ENCODE measurements around the gene GALNT12.

The GALNT12 gene

DNA sequence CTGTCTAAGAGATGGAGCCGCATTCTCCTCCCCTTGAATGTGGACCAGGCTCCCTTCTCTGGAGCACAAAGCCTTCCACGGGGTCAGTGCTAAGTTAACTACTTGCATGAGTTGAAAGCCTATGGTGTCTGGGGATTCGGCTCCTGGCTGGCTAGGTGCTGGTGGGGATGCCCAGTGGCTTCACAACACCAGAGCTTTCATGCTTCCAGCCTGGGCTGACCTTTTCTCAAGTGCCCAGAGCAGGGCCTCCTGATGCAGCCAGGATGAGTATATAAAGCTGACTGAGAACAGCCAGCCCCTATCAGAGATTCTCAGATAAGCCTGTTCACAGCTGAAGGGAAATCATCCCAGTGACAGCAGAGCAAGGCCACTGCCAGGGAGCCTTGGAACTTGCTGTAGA is 11.8 kb downstream of the GALNT12 start:
- TF ChIP-seq CTCF (conservative IDR thresholded peaks at IDR 0.05; ENCODE audit: low read depth, low read length), result no peak
- no peak overlapping the region for H3K4me3 ChIP-seq (IDR thresholded peaks at IDR 0.05; ENCODE audit: insufficient read depth, low read depth, low read length)
- H3K79me2 ChIP-seq (ENCODE audit: insufficient read depth, low read depth), result no peaks in the 10 kb centered on the region
- H3K36me3 ChIP-seq (ENCODE audit: insufficient read depth), result no peaks in the 10 kb centered on the region
- no peaks in the 10 kb centered on the region for H3K27me3 ChIP-seq (ENCODE audit: insufficient read depth, low read depth)
- no peak overlapping the region for H3K4me2 ChIP-seq
- no peak overlapping the region for H3K27ac ChIP-seq
- no peaks in the 10 kb centered on the region for H4K20me1 ChIP-seq (ENCODE audit: insufficient read depth)
- no peak overlapping the region for H2AFZ ChIP-seq (ENCODE audit: low read depth)
- H3K4me1 ChIP-seq (ENCODE audit: low read depth, poor library complexity, severe bottlenecking), result no peaks in the 10 kb centered on the region
- H3K9ac ChIP-seq, result no peak overlapping the region

- H3K4me2 ChIP-seq, result no peak overlapping the region
- H3K36me3 ChIP-seq (ENCODE audit: insufficient read depth), result no peaks in the 10 kb centered on the region
- TF ChIP-seq CTCF (conservative IDR thresholded peaks at IDR 0.05; ENCODE audit: low read depth, low read length), result no peak
- no peak overlapping the region for H3K4me3 ChIP-seq (IDR thresholded peaks at IDR 0.05; ENCODE audit: insufficient read depth, low read depth, low read length)
- H3K9ac ChIP-seq, result no peak overlapping the region
- no peaks in the 10 kb centered on the region for H3K4me1 ChIP-seq (ENCODE audit: low read depth, poor library complexity, severe bottlenecking)
- H3K27me3 ChIP-seq (ENCODE audit: insufficient read depth, low read depth), result no peaks in the 10 kb centered on the region
- H2AFZ ChIP-seq (ENCODE audit: low read depth), result no peak overlapping the region
- no peaks in the 10 kb centered on the region for H3K79me2 ChIP-seq (ENCODE audit: insufficient read depth, low read depth)
- no peaks in the 10 kb centered on the region for H4K20me1 ChIP-seq (ENCODE audit: insufficient read depth)
- no peak overlapping the region for H3K27ac ChIP-seq
Measured at GRCh38 chr9:98821831-98822230, 14.4 kb downstream of the GALNT12 start.

GRCh38 chr9:98822661-98823060 is 15.2 kb downstream of the GALNT12 start:
- Histone ChIP-seq H3K4me2 (no peak overlapping the region), H2AFZ (ENCODE audit: low read depth) (no peak overlapping the region)

GRCh38 chr9:98823666-98824334 is 16.3 kb downstream of the GALNT12 start:
- Histone ChIP-seq H3K4me3 (IDR thresholded peaks at IDR 0.05; ENCODE audit: insufficient read depth, low read depth, low read length) (no peak overlapping the region), H3K27me3 (ENCODE audit: insufficient read depth, low read depth) (no peaks in the 10 kb centered on the region), H3K4me1 (ENCODE audit: low read depth, poor library complexity, severe bottlenecking) (no peaks in the 10 kb centered on the region), H3K36me3 (ENCODE audit: insufficient read depth) (no peaks in the 10 kb centered on the region), H4K20me1 (ENCODE audit: insufficient read depth) (no peaks in the 10 kb centered on the region), H3K4me2 (no peak overlapping the region), H3K79me2 (ENCODE audit: insufficient read depth, low read depth) (no peaks in the 10 kb centered on the region), H3K27ac (no peak overlapping the region), H2AFZ (ENCODE audit: low read depth) (no peak overlapping the region), H3K9ac (no peak overlapping the region)
- no peak for TF ChIP-seq CTCF (conservative IDR thresholded peaks at IDR 0.05; ENCODE audit: low read depth, low read length)

More at GRCh38 chr9:98822661-98823060, 15.2 kb downstream of the GALNT12 start:
- no peak overlapping the region for H3K9ac ChIP-seq
- H3K27me3 ChIP-seq (ENCODE audit: insufficient read depth, low read depth), result no peaks in the 10 kb centered on the region
- H3K4me3 ChIP-seq (IDR thresholded peaks at IDR 0.05; ENCODE audit: insufficient read depth, low read depth, low read length), result no peak overlapping the region
- H3K36me3 ChIP-seq (ENCODE audit: insufficient read depth), result no peaks in the 10 kb centered on the region
- H3K27ac ChIP-seq, result no peak overlapping the region
- no peak for TF ChIP-seq CTCF (conservative IDR thresholded peaks at IDR 0.05; ENCODE audit: low read depth, low read length)
- no peaks in the 10 kb centered on the region for H3K79me2 ChIP-seq (ENCODE audit: insufficient read depth, low read depth)
- no peaks in the 10 kb centered on the region for H3K4me1 ChIP-seq (ENCODE audit: low read depth, poor library complexity, severe bottlenecking)
- no peaks in the 10 kb centered on the region for H4K20me1 ChIP-seq (ENCODE audit: insufficient read depth)

Measured in KMS-11 (cell line).